Astrocyte of the spinal cord (primary cell): Measurements from ENCODE around the gene POLR2E.

ENCODE experiments used
- DNase-seq: peaks from one replicate; pipeline ENCODE4 v3.0.0; 2011; ENCODE audit warnings: low read depth, low spot score
- H3K4me3 ChIP-seq: 2 replicates; pipeline ENCODE4 v1.5.1; 2011; ENCODE audit warnings: low read depth, mild to moderate bottlenecking, low read length, moderate library complexity
- in situ Hi-C: cut with HindIII; loops from 2 replicates; pipeline ENCODE4 v1.10.0; 2017; ENCODE audit warnings: low sequenced_read_pairs
- TF ChIP-seq, protein P1 (sequence below): IDR thresholded peaks from 2 replicates; pipeline ENCODE4 v1.5.1; 2012; ENCODE audit warnings: low read depth, mild to moderate bottlenecking, low read length, inconsistent platforms

Gene POLR2E

GRCh38 chr19:1082928-1083816 lies 12.0 kb downstream of the POLR2E start:
- no peak for DNase-seq

DNA sequence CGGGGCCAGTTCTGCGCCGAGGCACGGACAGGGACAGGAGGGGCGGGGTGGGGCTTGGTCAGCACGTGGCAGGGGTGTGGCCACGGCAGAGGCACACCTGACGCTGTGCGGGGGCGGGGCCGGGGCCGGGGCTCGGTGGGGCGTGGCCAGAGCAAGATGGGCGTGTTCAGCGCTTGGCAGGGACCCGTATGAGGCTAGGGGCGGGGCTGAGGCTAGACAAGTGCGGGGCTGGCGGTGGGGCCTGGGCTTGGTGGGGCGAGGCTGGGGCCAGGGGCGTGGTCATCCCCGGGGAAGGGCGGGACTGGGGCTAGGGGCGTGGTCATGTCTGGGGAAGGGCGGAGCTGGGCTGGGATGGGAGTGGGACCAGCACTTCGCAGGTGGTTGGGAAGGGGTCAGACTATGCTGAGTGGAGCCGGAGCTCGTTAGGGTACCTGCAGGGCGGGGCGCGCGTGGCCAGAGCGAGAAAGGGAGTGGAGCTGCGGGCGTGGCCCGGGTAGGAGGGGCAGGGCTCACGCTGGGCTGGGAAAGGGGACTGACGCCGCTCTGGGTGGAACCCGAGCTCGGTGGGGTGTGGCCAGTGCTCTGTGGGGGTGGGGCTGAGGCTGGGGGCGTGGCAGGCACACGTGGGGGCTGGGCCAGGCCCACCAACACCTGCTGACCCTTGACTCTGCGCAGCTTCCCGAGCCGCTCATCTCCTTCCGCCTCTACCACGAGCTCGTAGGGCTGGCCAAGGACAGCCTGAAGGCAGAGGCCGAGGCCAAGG lies 12.8 kb downstream of the POLR2E start:
- H3K4me3 ChIP-seq = peak overlapping the region; percentile 18
- TF ChIP-seq, protein P1, sequence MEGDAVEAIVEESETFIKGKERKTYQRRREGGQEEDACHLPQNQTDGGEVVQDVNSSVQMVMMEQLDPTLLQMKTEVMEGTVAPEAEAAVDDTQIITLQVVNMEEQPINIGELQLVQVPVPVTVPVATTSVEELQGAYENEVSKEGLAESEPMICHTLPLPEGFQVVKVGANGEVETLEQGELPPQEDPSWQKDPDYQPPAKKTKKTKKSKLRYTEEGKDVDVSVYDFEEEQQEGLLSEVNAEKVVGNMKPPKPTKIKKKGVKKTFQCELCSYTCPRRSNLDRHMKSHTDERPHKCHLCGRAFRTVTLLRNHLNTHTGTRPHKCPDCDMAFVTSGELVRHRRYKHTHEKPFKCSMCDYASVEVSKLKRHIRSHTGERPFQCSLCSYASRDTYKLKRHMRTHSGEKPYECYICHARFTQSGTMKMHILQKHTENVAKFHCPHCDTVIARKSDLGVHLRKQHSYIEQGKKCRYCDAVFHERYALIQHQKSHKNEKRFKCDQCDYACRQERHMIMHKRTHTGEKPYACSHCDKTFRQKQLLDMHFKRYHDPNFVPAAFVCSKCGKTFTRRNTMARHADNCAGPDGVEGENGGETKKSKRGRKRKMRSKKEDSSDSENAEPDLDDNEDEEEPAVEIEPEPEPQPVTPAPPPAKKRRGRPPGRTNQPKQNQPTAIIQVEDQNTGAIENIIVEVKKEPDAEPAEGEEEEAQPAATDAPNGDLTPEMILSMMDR = no peak
- in situ Hi-C loops = no loop called here
- DNase-seq = peak; percentile 28

More at GRCh38 chr19:1082928-1083816, 12.0 kb downstream of the POLR2E start:
- TF ChIP-seq, protein P1 = no peak
- H3K4me3 ChIP-seq = no peak overlapping the region
- in situ Hi-C loops = no loop called here

- in situ Hi-C loops = no loop called here
- TF ChIP-seq, protein P1 = no peak
- H3K4me3 ChIP-seq = no peak overlapping the region
- no peak for DNase-seq
Measured at GRCh38 chr19:1081301-1082164, 13.6 kb downstream of the POLR2E start.

- no peak for DNase-seq
- in situ Hi-C loops = no loop called here
- H3K4me3 ChIP-seq = no peak overlapping the region
- TF ChIP-seq, protein P1 = no peak
Measured at GRCh38 chr19:1080360-1081161, 14.6 kb downstream of the POLR2E start.

- DNase-seq = no peak
Measured at GRCh38 chr19:1079566-1080111, 15.5 kb downstream of the POLR2E start.

More at GRCh38 chr19:1079566-1080111, 15.5 kb downstream of the POLR2E start:
- TF ChIP-seq, protein P1 = no peak
- H3K4me3 ChIP-seq = no peak overlapping the region
- in situ Hi-C loops = no loop called here
